K562 (cell line): Measurements from ENCODE around the gene INHBE. TPM values are rescaled to one million over a fixed set of nuclear protein-coding genes. Genes with fewer than 3 reads are reported as not detected.

Experiments
- ARHGAP35 ChIP-seq: fragments of 450-650 bp; IDR thresholded peaks from 2 replicates; pipeline ENCODE4 v1.6.1; 2018; ENCODE audit not compliant: partially characterized antibody
- CREM ChIP-seq: IDR thresholded peaks from 2 replicates; pipeline ENCODE4 v1.6.1; 2014; ENCODE audit warnings: antibody characterized with exemption, low read depth
- EP400 ChIP-seq: fragments of 450-650 bp; IDR thresholded peaks from 2 replicates; pipeline ENCODE4 v1.6.1; 2017; ENCODE audit warnings: antibody characterized with exemption, mild to moderate bottlenecking, moderate library complexity
- IFI16 ChIP-seq: fragments of 250-450 bp; sonication (Bioruptor Pico); IDR thresholded peaks from 2 replicates; pipeline ENCODE4 v2.1.2; 2022; ENCODE audit warnings: mild to moderate bottlenecking, inconsistent platforms
- KDM1A ChIP-seq, 2 experiments: fragments of 450-650 bp; IDR thresholded peaks; 2 replicates each; pipeline ENCODE4 v1.6.1; 2016; ENCODE audit warnings: mild to moderate bottlenecking in 2 of 2
- PYGO2 ChIP-seq: fragments of 450-650 bp; IDR thresholded peaks from 2 replicates; pipeline ENCODE4 v1.6.1; 2016; ENCODE audit warnings: mild to moderate bottlenecking, missing genetic modification characterization, moderate library complexity, missing compliant biosample characterization
- RAD51 ChIP-seq: fragments of 450-650 bp; IDR thresholded peaks from 2 replicates; pipeline ENCODE4 v1.7.1; 2016; ENCODE audit warnings: low read depth, mild to moderate bottlenecking, borderline replicate concordance
- ZNF184 ChIP-seq: sonication (generic); formaldehyde crosslinking; IDR thresholded peaks from 2 replicates; pipeline ENCODE4 v1.5.0; 2020; ENCODE audit warnings: missing genetic modification reagents
- ZNF436 ChIP-seq: fragments of 250-450, 450-650 bp; sonication (Bioruptor Pico); formaldehyde crosslinking; IDR thresholded peaks from 2 replicates; pipeline ENCODE4 v1.7.0; 2020; ENCODE audit warnings: mild to moderate bottlenecking
- ZNF785 ChIP-seq: fragments of 250-450 bp; sonication (Bioruptor Pico); IDR thresholded peaks from 2 replicates; pipeline ENCODE4 v1.4.0; 2020; ENCODE audit warnings: mild to moderate bottlenecking
- polyA plus RNA-seq, 8 experiments: library from polyadenylated mRNA; depleted of rRNA in 4 of 8; stranded (reverse) in 5 of 8; unstranded in 3 of 8; fragments of >200 nt; fragmentation: Nextera tagmentation in 2 of 8; fragmentation: Illumina TruSeq in 1 of 8; extraction: Ambion mirVana in 2 of 8; extraction: Trizol in 1 of 8; gene quantifications; 2 replicates each; pipeline versions ENCODE4 v1.2.1 to v1.2.3, GENCODE V29; 2011 to 2014; ENCODE audit warnings: inconsistent platforms in 1 of 8, missing spikeins in 1 of 8
- total RNA-seq, 7 experiments: library from RNA; depleted of rRNA in 6 of 7; stranded (reverse); fragments of >200 nt in 6 of 7; fragmentation: Illumina TruSeq in 2 of 7; extraction: Trizol in 2 of 7; gene quantifications; 2 replicates each; pipeline versions ENCODE4 v1.2.1 to v1.2.3, GENCODE V29; 2011 to 2021; ENCODE audit warnings: low replicate concordance in 1 of 7
- TF ChIP-seq, protein P1 (sequence below): fragments of 450-650 bp; IDR thresholded peaks from 2 replicates; pipeline ENCODE4 v1.6.1; 2017; ENCODE audit warnings: antibody characterized with exemption, mild to moderate bottlenecking
- TF ChIP-seq, protein P2 (sequence below): IDR thresholded peaks from 2 replicates; pipeline ENCODE4 v1.6.1; 2011; ENCODE audit not compliant: insufficient read length; ENCODE audit errors: extremely low read depth
- TF ChIP-seq, protein P3 (sequence below): IDR thresholded peaks from 3 replicates; pipeline ENCODE4 v1.6.1; 2011; ENCODE audit warnings: borderline replicate concordance, mild to moderate bottlenecking, moderate library complexity; ENCODE audit not compliant: insufficient read length; ENCODE audit errors: extremely low read depth
- TF ChIP-seq, protein P4 (sequence below), 2 experiments: fragments of 150-350 bp in 1 of 2; IDR thresholded peaks; 2 replicates each; pipeline ENCODE4 v1.6.1; 2012 to 2016; ENCODE audit warnings: low read depth in 2 of 2, low read length in 2 of 2, mild to moderate bottlenecking in 1 of 2, moderate library complexity in 1 of 2

INHBE gene
- total and polyA plus RNA-seq, 9 of the 15 experiments (the other 6 are each of a cell fraction or from before 2014, with no cell fraction given) = 0.94 to 9.9 (median 7.3) TPM

DNA sequence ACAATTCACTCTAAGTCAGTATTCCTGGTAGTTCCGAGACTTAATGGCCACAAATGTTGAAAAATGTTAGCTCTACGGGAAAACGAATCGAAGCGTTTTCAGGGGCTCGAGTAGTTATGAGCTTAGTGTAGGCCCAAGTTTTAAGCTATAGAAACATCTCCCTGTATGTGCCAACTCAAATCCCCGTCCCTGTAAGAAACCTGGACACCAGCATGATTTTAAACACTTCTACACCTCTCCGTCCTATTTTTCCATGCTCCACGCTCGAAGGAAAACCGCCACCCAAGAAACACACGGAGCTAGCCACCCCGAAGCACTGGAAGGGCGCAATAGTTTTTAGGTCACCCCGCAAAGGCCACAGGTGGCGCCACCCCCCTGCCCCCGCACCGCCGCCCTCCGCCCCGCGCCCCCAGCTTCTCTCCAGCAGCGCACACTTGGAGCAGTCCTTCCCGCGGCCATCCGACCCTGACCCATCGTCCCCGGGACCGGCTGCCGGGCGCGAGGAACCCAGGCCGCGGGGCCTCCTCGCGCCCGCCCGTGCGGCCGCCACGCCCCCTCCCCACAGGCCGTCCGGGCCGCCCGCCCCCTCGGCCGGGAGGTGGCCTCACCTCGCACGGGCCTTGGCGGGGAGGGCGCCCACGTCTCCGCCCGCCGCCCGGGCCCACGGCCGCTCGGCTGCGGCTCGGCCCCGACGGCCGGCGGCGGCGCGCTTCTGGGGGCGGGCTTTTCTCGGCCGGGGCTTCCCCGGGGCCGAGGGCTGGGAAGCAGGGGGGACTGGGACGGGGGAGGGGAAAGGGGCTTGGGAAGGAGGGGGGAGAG is 24.8 kb upstream of the INHBE start (continued):
- no peak for TF ChIP-seq IFI16 (CRISPR knock-in tag)
- TF ChIP-seq CREM = no peak
- no peak for TF ChIP-seq PYGO2 (tag)
- TF ChIP-seq ZNF785 (CRISPR knock-in tag) = no peak
- TF ChIP-seq, protein P1, sequence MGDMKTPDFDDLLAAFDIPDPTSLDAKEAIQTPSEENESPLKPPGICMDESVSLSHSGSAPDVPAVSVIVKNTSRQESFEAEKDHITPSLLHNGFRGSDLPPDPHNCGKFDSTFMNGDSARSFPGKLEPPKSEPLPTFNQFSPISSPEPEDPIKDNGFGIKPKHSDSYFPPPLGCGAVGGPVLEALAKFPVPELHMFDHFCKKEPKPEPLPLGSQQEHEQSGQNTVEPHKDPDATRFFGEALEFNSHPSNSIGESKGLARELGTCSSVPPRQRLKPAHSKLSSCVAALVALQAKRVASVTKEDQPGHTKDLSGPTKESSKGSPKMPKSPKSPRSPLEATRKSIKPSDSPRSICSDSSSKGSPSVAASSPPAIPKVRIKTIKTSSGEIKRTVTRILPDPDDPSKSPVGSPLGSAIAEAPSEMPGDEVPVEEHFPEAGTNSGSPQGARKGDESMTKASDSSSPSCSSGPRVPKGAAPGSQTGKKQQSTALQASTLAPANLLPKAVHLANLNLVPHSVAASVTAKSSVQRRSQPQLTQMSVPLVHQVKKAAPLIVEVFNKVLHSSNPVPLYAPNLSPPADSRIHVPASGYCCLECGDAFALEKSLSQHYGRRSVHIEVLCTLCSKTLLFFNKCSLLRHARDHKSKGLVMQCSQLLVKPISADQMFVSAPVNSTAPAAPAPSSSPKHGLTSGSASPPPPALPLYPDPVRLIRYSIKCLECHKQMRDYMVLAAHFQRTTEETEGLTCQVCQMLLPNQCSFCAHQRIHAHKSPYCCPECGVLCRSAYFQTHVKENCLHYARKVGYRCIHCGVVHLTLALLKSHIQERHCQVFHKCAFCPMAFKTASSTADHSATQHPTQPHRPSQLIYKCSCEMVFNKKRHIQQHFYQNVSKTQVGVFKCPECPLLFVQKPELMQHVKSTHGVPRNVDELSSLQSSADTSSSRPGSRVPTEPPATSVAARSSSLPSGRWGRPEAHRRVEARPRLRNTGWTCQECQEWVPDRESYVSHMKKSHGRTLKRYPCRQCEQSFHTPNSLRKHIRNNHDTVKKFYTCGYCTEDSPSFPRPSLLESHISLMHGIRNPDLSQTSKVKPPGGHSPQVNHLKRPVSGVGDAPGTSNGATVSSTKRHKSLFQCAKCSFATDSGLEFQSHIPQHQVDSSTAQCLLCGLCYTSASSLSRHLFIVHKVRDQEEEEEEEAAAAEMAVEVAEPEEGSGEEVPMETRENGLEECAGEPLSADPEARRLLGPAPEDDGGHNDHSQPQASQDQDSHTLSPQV = 0 out of 2 replicates have a peak, but pooled peaks have one; percentile 21
- no peak for TF ChIP-seq KDM1A (IDR thresholded peaks at IDR 0.05)
- TF ChIP-seq ZNF436 (CRISPR knock-in tag) = no peak
- peak; percentile 31; the same call in 1 of the 2 replicates for TF ChIP-seq EP400
- no peak for TF ChIP-seq ZNF184 (CRISPR knock-in tag)
- TF ChIP-seq, protein P2, sequence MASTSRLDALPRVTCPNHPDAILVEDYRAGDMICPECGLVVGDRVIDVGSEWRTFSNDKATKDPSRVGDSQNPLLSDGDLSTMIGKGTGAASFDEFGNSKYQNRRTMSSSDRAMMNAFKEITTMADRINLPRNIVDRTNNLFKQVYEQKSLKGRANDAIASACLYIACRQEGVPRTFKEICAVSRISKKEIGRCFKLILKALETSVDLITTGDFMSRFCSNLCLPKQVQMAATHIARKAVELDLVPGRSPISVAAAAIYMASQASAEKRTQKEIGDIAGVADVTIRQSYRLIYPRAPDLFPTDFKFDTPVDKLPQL = no peak
- TF ChIP-seq, protein P3, sequence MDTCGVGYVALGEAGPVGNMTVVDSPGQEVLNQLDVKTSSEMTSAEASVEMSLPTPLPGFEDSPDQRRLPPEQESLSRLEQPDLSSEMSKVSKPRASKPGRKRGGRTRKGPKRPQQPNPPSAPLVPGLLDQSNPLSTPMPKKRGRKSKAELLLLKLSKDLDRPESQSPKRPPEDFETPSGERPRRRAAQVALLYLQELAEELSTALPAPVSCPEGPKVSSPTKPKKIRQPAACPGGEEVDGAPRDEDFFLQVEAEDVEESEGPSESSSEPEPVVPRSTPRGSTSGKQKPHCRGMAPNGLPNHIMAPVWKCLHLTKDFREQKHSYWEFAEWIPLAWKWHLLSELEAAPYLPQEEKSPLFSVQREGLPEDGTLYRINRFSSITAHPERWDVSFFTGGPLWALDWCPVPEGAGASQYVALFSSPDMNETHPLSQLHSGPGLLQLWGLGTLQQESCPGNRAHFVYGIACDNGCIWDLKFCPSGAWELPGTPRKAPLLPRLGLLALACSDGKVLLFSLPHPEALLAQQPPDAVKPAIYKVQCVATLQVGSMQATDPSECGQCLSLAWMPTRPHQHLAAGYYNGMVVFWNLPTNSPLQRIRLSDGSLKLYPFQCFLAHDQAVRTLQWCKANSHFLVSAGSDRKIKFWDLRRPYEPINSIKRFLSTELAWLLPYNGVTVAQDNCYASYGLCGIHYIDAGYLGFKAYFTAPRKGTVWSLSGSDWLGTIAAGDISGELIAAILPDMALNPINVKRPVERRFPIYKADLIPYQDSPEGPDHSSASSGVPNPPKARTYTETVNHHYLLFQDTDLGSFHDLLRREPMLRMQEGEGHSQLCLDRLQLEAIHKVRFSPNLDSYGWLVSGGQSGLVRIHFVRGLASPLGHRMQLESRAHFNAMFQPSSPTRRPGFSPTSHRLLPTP = no peak
- TF ChIP-seq RAD51 = 0 out of 2 replicates have a peak, but pooled peaks have one; percentile 5
- no peak for TF ChIP-seq ARHGAP35
- TF ChIP-seq, protein P4, sequence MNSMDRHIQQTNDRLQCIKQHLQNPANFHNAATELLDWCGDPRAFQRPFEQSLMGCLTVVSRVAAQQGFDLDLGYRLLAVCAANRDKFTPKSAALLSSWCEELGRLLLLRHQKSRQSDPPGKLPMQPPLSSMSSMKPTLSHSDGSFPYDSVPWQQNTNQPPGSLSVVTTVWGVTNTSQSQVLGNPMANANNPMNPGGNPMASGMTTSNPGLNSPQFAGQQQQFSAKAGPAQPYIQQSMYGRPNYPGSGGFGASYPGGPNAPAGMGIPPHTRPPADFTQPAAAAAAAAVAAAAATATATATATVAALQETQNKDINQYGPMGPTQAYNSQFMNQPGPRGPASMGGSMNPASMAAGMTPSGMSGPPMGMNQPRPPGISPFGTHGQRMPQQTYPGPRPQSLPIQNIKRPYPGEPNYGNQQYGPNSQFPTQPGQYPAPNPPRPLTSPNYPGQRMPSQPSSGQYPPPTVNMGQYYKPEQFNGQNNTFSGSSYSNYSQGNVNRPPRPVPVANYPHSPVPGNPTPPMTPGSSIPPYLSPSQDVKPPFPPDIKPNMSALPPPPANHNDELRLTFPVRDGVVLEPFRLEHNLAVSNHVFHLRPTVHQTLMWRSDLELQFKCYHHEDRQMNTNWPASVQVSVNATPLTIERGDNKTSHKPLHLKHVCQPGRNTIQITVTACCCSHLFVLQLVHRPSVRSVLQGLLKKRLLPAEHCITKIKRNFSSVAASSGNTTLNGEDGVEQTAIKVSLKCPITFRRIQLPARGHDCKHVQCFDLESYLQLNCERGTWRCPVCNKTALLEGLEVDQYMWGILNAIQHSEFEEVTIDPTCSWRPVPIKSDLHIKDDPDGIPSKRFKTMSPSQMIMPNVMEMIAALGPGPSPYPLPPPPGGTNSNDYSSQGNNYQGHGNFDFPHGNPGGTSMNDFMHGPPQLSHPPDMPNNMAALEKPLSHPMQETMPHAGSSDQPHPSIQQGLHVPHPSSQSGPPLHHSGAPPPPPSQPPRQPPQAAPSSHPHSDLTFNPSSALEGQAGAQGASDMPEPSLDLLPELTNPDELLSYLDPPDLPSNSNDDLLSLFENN (IDR thresholded peaks at IDR 0.05; ENCODE audit: low read depth in 2 of 2, low read length in 2 of 2) = no peak
